ENCODE measurements around the gene GLP2R. TPM values are rescaled to one million over a fixed set of nuclear protein-coding genes. Genes with fewer than 3 reads are reported as not detected.

Gene GLP2R
- total and polyA plus RNA-seq, 10 of the 15 experiments (the other 5 are each of a cell fraction or from before 2014, with no cell fraction given) = not detected

GRCh38 chr17:9913476-9913875, 87.8 kb downstream of the GLP2R start (continued):
- TF ChIP-seq, protein P1, sequence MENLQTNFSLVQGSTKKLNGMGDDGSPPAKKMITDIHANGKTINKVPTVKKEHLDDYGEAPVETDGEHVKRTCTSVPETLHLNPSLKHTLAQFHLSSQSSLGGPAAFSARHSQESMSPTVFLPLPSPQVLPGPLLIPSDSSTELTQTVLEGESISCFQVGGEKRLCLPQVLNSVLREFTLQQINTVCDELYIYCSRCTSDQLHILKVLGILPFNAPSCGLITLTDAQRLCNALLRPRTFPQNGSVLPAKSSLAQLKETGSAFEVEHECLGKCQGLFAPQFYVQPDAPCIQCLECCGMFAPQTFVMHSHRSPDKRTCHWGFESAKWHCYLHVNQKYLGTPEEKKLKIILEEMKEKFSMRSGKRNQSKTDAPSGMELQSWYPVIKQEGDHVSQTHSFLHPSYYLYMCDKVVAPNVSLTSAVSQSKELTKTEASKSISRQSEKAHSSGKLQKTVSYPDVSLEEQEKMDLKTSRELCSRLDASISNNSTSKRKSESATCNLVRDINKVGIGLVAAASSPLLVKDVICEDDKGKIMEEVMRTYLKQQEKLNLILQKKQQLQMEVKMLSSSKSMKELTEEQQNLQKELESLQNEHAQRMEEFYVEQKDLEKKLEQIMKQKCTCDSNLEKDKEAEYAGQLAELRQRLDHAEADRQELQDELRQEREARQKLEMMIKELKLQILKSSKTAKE (IDR thresholded peaks at IDR 0.05; ENCODE audit: low read depth, poor library complexity, severe bottlenecking) = no peak
- no peak for TF ChIP-seq SMARCA5 (IDR thresholded peaks at IDR 0.05)
- TF ChIP-seq POLR2AphosphoS2 (IDR thresholded peaks at IDR 0.05; ENCODE audit: low read depth, low read length) = no peak

GRCh38 chr17:9916108-9916507, 90.4 kb downstream of the GLP2R start:
- RAD21 ChIA-PET (ENCODE audit: unreplicated experiment) = no interaction called here
- no peak for TF ChIP-seq STAT3 (IDR thresholded peaks at IDR 0.05; ENCODE audit: low read depth, low read length)
- no peak for TF ChIP-seq ZNF687 (IDR thresholded peaks at IDR 0.05)
- no peak for TF ChIP-seq BHLHE40 (IDR thresholded peaks at IDR 0.05; ENCODE audit: borderline replicate concordance in 1 of 2, low read depth in 2 of 2, low read length in 1 of 2)
- no peak for TF ChIP-seq ZSCAN29 (IDR thresholded peaks at IDR 0.05)
- TF ChIP-seq TCF3 (IDR thresholded peaks at IDR 0.05; ENCODE audit: borderline replicate concordance, insufficient read depth, low read depth, low read length) = no peak
- no peak for TF ChIP-seq SUPT20H (IDR thresholded peaks at IDR 0.05; ENCODE audit: borderline replicate concordance, control insufficient read depth, low read depth, low read length)
- TF ChIP-seq, protein P2, sequence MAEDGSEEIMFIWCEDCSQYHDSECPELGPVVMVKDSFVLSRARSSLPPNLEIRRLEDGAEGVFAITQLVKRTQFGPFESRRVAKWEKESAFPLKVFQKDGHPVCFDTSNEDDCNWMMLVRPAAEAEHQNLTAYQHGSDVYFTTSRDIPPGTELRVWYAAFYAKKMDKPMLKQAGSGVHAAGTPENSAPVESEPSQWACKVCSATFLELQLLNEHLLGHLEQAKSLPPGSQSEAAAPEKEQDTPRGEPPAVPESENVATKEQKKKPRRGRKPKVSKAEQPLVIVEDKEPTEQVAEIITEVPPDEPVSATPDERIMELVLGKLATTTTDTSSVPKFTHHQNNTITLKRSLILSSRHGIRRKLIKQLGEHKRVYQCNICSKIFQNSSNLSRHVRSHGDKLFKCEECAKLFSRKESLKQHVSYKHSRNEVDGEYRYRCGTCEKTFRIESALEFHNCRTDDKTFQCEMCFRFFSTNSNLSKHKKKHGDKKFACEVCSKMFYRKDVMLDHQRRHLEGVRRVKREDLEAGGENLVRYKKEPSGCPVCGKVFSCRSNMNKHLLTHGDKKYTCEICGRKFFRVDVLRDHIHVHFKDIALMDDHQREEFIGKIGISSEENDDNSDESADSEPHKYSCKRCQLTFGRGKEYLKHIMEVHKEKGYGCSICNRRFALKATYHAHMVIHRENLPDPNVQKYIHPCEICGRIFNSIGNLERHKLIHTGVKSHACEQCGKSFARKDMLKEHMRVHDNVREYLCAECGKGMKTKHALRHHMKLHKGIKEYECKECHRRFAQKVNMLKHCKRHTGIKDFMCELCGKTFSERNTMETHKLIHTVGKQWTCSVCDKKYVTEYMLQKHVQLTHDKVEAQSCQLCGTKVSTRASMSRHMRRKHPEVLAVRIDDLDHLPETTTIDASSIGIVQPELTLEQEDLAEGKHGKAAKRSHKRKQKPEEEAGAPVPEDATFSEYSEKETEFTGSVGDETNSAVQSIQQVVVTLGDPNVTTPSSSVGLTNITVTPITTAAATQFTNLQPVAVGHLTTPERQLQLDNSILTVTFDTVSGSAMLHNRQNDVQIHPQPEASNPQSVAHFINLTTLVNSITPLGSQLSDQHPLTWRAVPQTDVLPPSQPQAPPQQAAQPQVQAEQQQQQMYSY (CRISPR knock-in tag; IDR thresholded peaks at IDR 0.05) = no peak
- TF ChIP-seq, protein P3, sequence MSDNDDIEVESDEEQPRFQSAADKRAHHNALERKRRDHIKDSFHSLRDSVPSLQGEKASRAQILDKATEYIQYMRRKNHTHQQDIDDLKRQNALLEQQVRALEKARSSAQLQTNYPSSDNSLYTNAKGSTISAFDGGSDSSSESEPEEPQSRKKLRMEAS (IDR thresholded peaks at IDR 0.05; ENCODE audit: low read depth, low read length) = no peak

More at GRCh38 chr17:9916108-9916507, 90.4 kb downstream of the GLP2R start:
- H3K4me3 ChIP-seq = no peak overlapping the region
- no TSS peak for BruUV-seq (replicated peaks)
- ChIA-PET CTCF (no interaction called here), POLR2A (no interaction called here), SMC1A (ENCODE audit: uncharacterized antibody, unreplicated experiment) (no interaction called here)
- H3K27me3 ChIP-seq (replicated peaks in 1 of 2; ENCODE audit: control insufficient read depth in 2 of 2, insufficient read depth in 2 of 2, low read length in 1 of 2) = peaks cover 0 to 1% of the 10 kb centered on the region in 2 experiments; a peak in 2 of 4 replicates
- H3K9me3 ChIP-seq (replicated peaks; ENCODE audit: control insufficient read depth, insufficient read depth, low read length) = no peaks in the 10 kb centered on the region
- no peak for DNase-seq (ENCODE audit: low read depth, low spot score)
- no peak overlapping the region for H3K27ac ChIP-seq (ENCODE audit: control insufficient read depth, insufficient read depth)
- intact Hi-C loops (cut with micrococcal nuclease; ENCODE audit: unreplicated experiment) = no loop called here
- no peak for FAIRE-seq
- no peaks in the 10 kb centered on the region for H3K79me2 ChIP-seq (ENCODE audit: control insufficient read depth, insufficient read depth, low read length)
- no peaks in the 10 kb centered on the region for H4K20me1 ChIP-seq (ENCODE audit: control insufficient read depth, insufficient read depth)
- H3K4me2 ChIP-seq (ENCODE audit: control insufficient read depth, insufficient read depth) = no peak overlapping the region
- H3K9ac ChIP-seq (ENCODE audit: control insufficient read depth, insufficient read depth, low read length) = no peak overlapping the region
- no peaks in the 10 kb centered on the region for H3K4me1 ChIP-seq (ENCODE audit: control insufficient read depth, insufficient read depth, low read length)
- no peak overlapping the region for H2AFZ ChIP-seq (ENCODE audit: control insufficient read depth, low read depth, low read length)
- no peak for ATAC-seq
- in situ Hi-C loops (cut with MboI) = no loop called here
- H3K36me3 ChIP-seq (ENCODE audit: control insufficient read depth in 2 of 2, insufficient read depth in 2 of 2, low read length in 1 of 2) = no peaks in the 10 kb centered on the region; a peak in 1 of 4 replicates
- 44% methylated on average over 8 of the region's 8 CpGs for WGBS (ENCODE audit: insufficient coverage, insufficient replicate concordance, low lambda C conversion rate, missing lambda C conversion rate)
